Activated T-cell treated with anti-CD3 and anti-CD28 coated beads for 1 hour (primary cell): ENCODE results near the gene MARS1.

Source experiments
- DNase-seq: peaks from one replicate; pipeline ENCODE4 v3.0.0-alpha.2; 2020; ENCODE audit warnings: low read depth

Gene MARS1

GRCh38 chr12:57458665-57459054 lies 29.2 kb upstream of the MARS1 start:
- DNase-seq, result no peak

- peak; percentile 88 for DNase-seq
These were observed 28.7 kb upstream of the MARS1 start for GRCh38 chr12:57459055-57459749.

- DNase-seq, result peak; percentile 53
These were observed 28.0 kb upstream of the MARS1 start, which contains the start of gene GLI1 for GRCh38 chr12:57459750-57460467. Gene GLI1, plus strand, starts transcription at chr12:57459785. Its CDS starts 3,907 bp downstream, at chr12:57463692.

GRCh38 chr12:57460468-57460784 lies 27.4 kb upstream of the MARS1 start:
- DNase-seq, result no peak

- DNase-seq, result no peak
These were observed 27.0 kb upstream of the MARS1 start for GRCh38 chr12:57460841-57461275.

GRCh38 chr12:57461276-57461916 lies 26.5 kb upstream of the MARS1 start:
- DNase-seq, result no peak

GRCh38 chr12:57461917-57462250 lies 26.0 kb upstream of the MARS1 start:
- no peak for DNase-seq

- peak; percentile 83 for DNase-seq
These were observed 25.5 kb upstream of the MARS1 start for GRCh38 chr12:57462251-57462911.

- DNase-seq, result no peak
These were observed 25.0 kb upstream of the MARS1 start for GRCh38 chr12:57462912-57463253.

- DNase-seq, result no peak
These were observed 23.3 kb upstream of the MARS1 start for GRCh38 chr12:57464569-57464968.

- DNase-seq, result no peak
These were observed 22.7 kb upstream of the MARS1 start for GRCh38 chr12:57465030-57465746.

- no peak for DNase-seq
These were observed 21.9 kb upstream of the MARS1 start for GRCh38 chr12:57465747-57466505.

- no peak for DNase-seq
These were observed 20.5 kb upstream of the MARS1 start for GRCh38 chr12:57467212-57467874.

- DNase-seq, result no peak
These were observed 20.0 kb upstream of the MARS1 start for GRCh38 chr12:57467915-57468314.

- DNase-seq, result no peak
These were observed 18.3 kb upstream of the MARS1 start for GRCh38 chr12:57469296-57470164.

GRCh38 chr12:57470286-57470969 lies 17.4 kb upstream of the MARS1 start:
- no peak for DNase-seq

GRCh38 chr12:57470970-57471656 lies 16.8 kb upstream of the MARS1 start:
- DNase-seq, result no peak

- no peak for DNase-seq
These were observed 16.2 kb upstream of the MARS1 start for GRCh38 chr12:57471661-57472060.

- DNase-seq, result no peak
These were observed 15.5 kb upstream of the MARS1 start for GRCh38 chr12:57472391-57472790.
